Neuronal stem cell (in vitro differentiated cells): ENCODE measurements around the gene DEAF1.

Source experiments
- DNase-seq: peaks from one replicate; pipeline ENCODE4 v3.0.0-alpha.2; 2013; ENCODE audit warnings: low spot score
- H2AFZ ChIP-seq: one replicate; pipeline ENCODE4 v1.6.1; 2013; ENCODE audit warnings: mild to moderate bottlenecking, low read length, inconsistent platforms
- H2AK5ac ChIP-seq: 2 replicates; pipeline ENCODE4 v1.6.1; 2013; ENCODE audit warnings: low read depth, mild to moderate bottlenecking, inconsistent platforms, low read length, moderate library complexity, mixed read lengths
- H2BK120ac ChIP-seq: 2 replicates; pipeline ENCODE4 v1.6.1; 2013; ENCODE audit warnings: low read depth, mild to moderate bottlenecking, inconsistent platforms, low read length, moderate library complexity, mixed read lengths
- H2BK12ac ChIP-seq: one replicate; pipeline ENCODE4 v1.6.1; 2013; ENCODE audit warnings: low read length, inconsistent platforms
- H2BK15ac ChIP-seq: 2 replicates; pipeline ENCODE4 v1.6.1; 2013; ENCODE audit warnings: mild to moderate bottlenecking, low read length, inconsistent platforms, mixed read lengths
- H2BK5ac ChIP-seq: one replicate; pipeline ENCODE4 v1.6.1; 2013; ENCODE audit warnings: inconsistent platforms, mild to moderate bottlenecking, low read length, moderate library complexity
- H3K14ac ChIP-seq: one replicate; pipeline ENCODE4 v1.6.1; 2013; ENCODE audit warnings: low read length, inconsistent platforms
- H3K18ac ChIP-seq: 2 replicates; pipeline ENCODE4 v1.6.1; 2013; ENCODE audit warnings: low read length, inconsistent platforms
- H3K23ac ChIP-seq: 2 replicates; pipeline ENCODE4 v1.6.1; 2013; ENCODE audit warnings: low read depth, mild to moderate bottlenecking, mixed read lengths, low read length, inconsistent platforms; ENCODE audit not compliant: poor library complexity
- H3K27ac ChIP-seq: replicated peaks from 3 replicates; pipeline ENCODE4 v1.5.1; 2013; ENCODE audit warnings: low read length, inconsistent platforms
- H3K27me3 ChIP-seq, 3 experiments: 2 replicates each; pipeline ENCODE4 v1.6.1; 2013; ENCODE audit warnings: low read length in 3 of 3, mild to moderate bottlenecking in 2 of 3, inconsistent platforms in 1 of 3, low read depth in 1 of 3, mixed read lengths in 1 of 3, moderate library complexity in 1 of 3; ENCODE audit not compliant: control insufficient read depth in 3 of 3, insufficient read depth in 3 of 3
- H3K36me3 ChIP-seq, 2 donors: replicated peaks in 1 of 2; 2 replicates each; pipeline ENCODE4 v1.6.1; 2013; ENCODE audit warnings: low read length in 2 of 2; ENCODE audit not compliant: control insufficient read depth in 2 of 2, insufficient read depth in 2 of 2
- H3K4ac ChIP-seq: 2 replicates; pipeline ENCODE4 v1.6.1; 2013; ENCODE audit warnings: inconsistent platforms, mild to moderate bottlenecking, low read length, moderate library complexity
- H3K4me1 ChIP-seq, 2 donors: 1 replicate in 1 of 2; 2 replicates in 1 of 2; pipeline ENCODE4 v1.6.1; 2013; ENCODE audit warnings: low read length in 2 of 2, low read depth in 1 of 2; ENCODE audit not compliant: control insufficient read depth in 2 of 2, insufficient read depth in 1 of 2
- H3K4me2 ChIP-seq: one replicate; pipeline ENCODE4 v1.6.1; 2013; ENCODE audit warnings: mild to moderate bottlenecking, low read length, inconsistent platforms; ENCODE audit not compliant: insufficient read depth, poor library complexity, severe bottlenecking
- H3K4me3 ChIP-seq, 2 donors: 2 replicates each; pipeline ENCODE4 v1.5.1; 2013; ENCODE audit warnings: low read length in 2 of 2, mild to moderate bottlenecking in 2 of 2, inconsistent platforms in 1 of 2, moderate library complexity in 1 of 2
- H3K79me1 ChIP-seq: one replicate; pipeline ENCODE4 v1.6.1; 2013; ENCODE audit warnings: low read depth, mild to moderate bottlenecking, inconsistent platforms, low read length, moderate library complexity
- H3K9ac ChIP-seq: one replicate; pipeline ENCODE4 v1.6.1; 2013; ENCODE audit warnings: mild to moderate bottlenecking, low read depth, low read length, inconsistent platforms; ENCODE audit not compliant: poor library complexity
- H3K9me3 ChIP-seq, 2 donors: replicated peaks in 1 of 2; 2 replicates each; pipeline versions ENCODE3 to v1.6.1; 2013; ENCODE audit warnings: low read length in 2 of 2, mild to moderate bottlenecking in 2 of 2, inconsistent platforms in 1 of 2, low read depth in 1 of 2, mixed read lengths in 1 of 2, moderate library complexity in 1 of 2; ENCODE audit not compliant: control insufficient read depth in 2 of 2, insufficient read depth in 1 of 2
- H4K8ac ChIP-seq: one replicate; pipeline ENCODE4 v1.6.1; 2013; ENCODE audit warnings: low read depth, mild to moderate bottlenecking, inconsistent platforms, low read length, moderate library complexity
- H4K91ac ChIP-seq: one replicate; pipeline ENCODE4 v1.6.1; 2013; ENCODE audit warnings: low read length, low read depth, mild to moderate bottlenecking, inconsistent platforms; ENCODE audit not compliant: poor library complexity
- WGBS, 2 donors: extraction: QIAGEN DNeasy Blood & Tissue Kit; methylation state at CpG; one replicate each; pipeline ENCODE4 v1.1.7; 2013; ENCODE audit warnings: missing lambda C conversion rate in 2 of 2, mixed read lengths in 1 of 2; ENCODE audit not compliant: insufficient read length in 2 of 2, insufficient replicate concordance in 1 of 2; ENCODE audit errors: extremely low coverage in 2 of 2; 5-methylcytosine and 5-hydroxymethylcytosine counted together

The DEAF1 gene

GRCh38 chr11:705646-706438 is 10.8 kb upstream of the DEAF1 start, which contains the start of gene EPS8L2:
Gene EPS8L2, plus strand, starts transcription at chr11:706231. Its CDS starts 3,177 bp downstream, at chr11:709408.
- no peaks in the 10 kb centered on the region for H3K9me3 ChIP-seq
- peak within 1 kb of the TSS; percentile 73 for H3K4me2 ChIP-seq
- no CpG with 5 or more reads among the region's 90 CpGs for WGBS, 2 donors
- peak within 1 kb of the TSS; percentile 75 for H2BK5ac ChIP-seq
- H2AK5ac ChIP-seq: peak within 1 kb of the TSS; percentile 98
- H3K14ac ChIP-seq: peak within 1 kb of the TSS; percentile 82
- H3K4me1 ChIP-seq: peaks cover 12 to 17% of the 10 kb centered on the region in 2 donors
- no peak within 1 kb of the TSS for H4K91ac ChIP-seq
- peak within 1 kb of the TSS; percentile 91 for H3K18ac ChIP-seq
- peak within 1 kb of the TSS; percentile 75 for H2BK12ac ChIP-seq
- DNase-seq: no peak
- no peak within 1 kb of the TSS for H3K4ac ChIP-seq
- H2AFZ ChIP-seq: peak within 1 kb of the TSS; percentile 74
- peak within 1 kb of the TSS; percentile 98 for H2BK15ac ChIP-seq
- peak within 1 kb of the TSS in 1 of 2 donors; percentile 59 for H3K4me3 ChIP-seq
- no peak within 1 kb of the TSS for H3K27ac ChIP-seq
- H4K8ac ChIP-seq: peak within 1 kb of the TSS; percentile 0
- H3K23ac ChIP-seq: peak within 1 kb of the TSS; percentile 95
- peak within 1 kb of the TSS; percentile 87 for H2BK120ac ChIP-seq
- H3K9ac ChIP-seq: peak within 1 kb of the TSS; percentile 84
- H3K79me1 ChIP-seq: peaks cover 2% of the 10 kb centered on the region
- peaks cover 2 to 16% of the 10 kb centered on the region in 2 donors for H3K36me3 ChIP-seq
- peaks cover 0 to 18% (median 0%) of the 10 kb centered on the region in 3 experiments for H3K27me3 ChIP-seq

- H2BK12ac ChIP-seq: peak overlapping the region; percentile 73
- no peak overlapping the region for H3K27ac ChIP-seq
Observed at GRCh38 chr11:704781-705645, 10.0 kb upstream of the DEAF1 start.

GRCh38 chr11:704228-704674 is 9.2 kb upstream of the DEAF1 start:
- Histone ChIP-seq H3K18ac (no peak overlapping the region), H3K27me3 (peaks cover 0 to 18% (median 0%) of the 10 kb centered on the region in 3 experiments), H4K91ac (no peak overlapping the region), H2AFZ (no peak overlapping the region), H3K27ac (no peak overlapping the region), H3K9ac (no peak overlapping the region), H3K4me2 (no peak overlapping the region), H2BK5ac (peak overlapping the region; percentile 35), H4K8ac (no peak overlapping the region), H3K14ac (no peak overlapping the region), H3K23ac (peak overlapping the region; percentile 20), H2AK5ac (no peak overlapping the region), H3K4ac (no peak overlapping the region), H3K9me3 (no peaks in the 10 kb centered on the region), H2BK12ac (no peak overlapping the region), H2BK15ac (no peak overlapping the region), H3K79me1 (peaks cover 2% of the 10 kb centered on the region), H2BK120ac (no peak overlapping the region), H3K4me1 (peaks cover 12 to 13% of the 10 kb centered on the region in 2 donors), H3K4me3 (no peak overlapping the region), H3K36me3 (peaks cover 2 to 28% of the 10 kb centered on the region in 2 donors)
- DNase-seq: no peak
- no CpG with 5 or more reads among the region's 18 CpGs for WGBS, 2 donors

More at GRCh38 chr11:704781-705645, 10.0 kb upstream of the DEAF1 start:
- DNase-seq: no peak
- peak overlapping the region; percentile 75 for H2BK15ac ChIP-seq
- H3K4ac ChIP-seq: no peak overlapping the region
- H3K27me3 ChIP-seq: peaks cover 0 to 18% (median 0%) of the 10 kb centered on the region in 3 experiments
- peak overlapping the region; percentile 60 for H3K9ac ChIP-seq
- no peak overlapping the region for H3K4me2 ChIP-seq
- peaks cover 2% of the 10 kb centered on the region for H3K79me1 ChIP-seq
- H3K4me3 ChIP-seq: peak overlapping the region in 1 of 2 donors; percentile 16
- H3K14ac ChIP-seq: peak overlapping the region; percentile 82
- H3K9me3 ChIP-seq: no peaks in the 10 kb centered on the region
- H3K36me3 ChIP-seq: peaks cover 2 to 22% of the 10 kb centered on the region in 2 donors
- peak overlapping the region; percentile 95 for H3K23ac ChIP-seq
- H3K18ac ChIP-seq: peak overlapping the region; percentile 48
- H3K4me1 ChIP-seq: peaks cover 12 to 17% of the 10 kb centered on the region in 2 donors
- H4K8ac ChIP-seq: no peak overlapping the region
- H4K91ac ChIP-seq: no peak overlapping the region
- peak overlapping the region; percentile 97 for H2AK5ac ChIP-seq
- H2AFZ ChIP-seq: no peak overlapping the region
- no peak overlapping the region for H2BK5ac ChIP-seq
- H2BK120ac ChIP-seq: no peak overlapping the region
- WGBS, 2 donors: no CpG with 5 or more reads among the region's 27 CpGs
